GM21526 (cell line): ENCODE measurements around the gene KRTAP5-9.
"Not testable (repeated sequence)": the region's sequence is repeated elsewhere in the genome, so short reads cannot be mapped to it uniquely, and the experiment has no call there.

Source experiments
- ATAC-seq: cut with Tn5 transposase; IDR thresholded peaks from one replicate; pipeline ENCODE4 v1.9.1; 2021; ENCODE audit warnings: moderate library complexity; ENCODE audit not compliant: unreplicated experiment, low FRiP score

Gene KRTAP5-9

GRCh38 chr11:71581826-71582225 lies 33.6 kb downstream of the KRTAP5-9 start:
- no peak for ATAC-seq

GRCh38 chr11:71582309-71582895 lies 34.2 kb downstream of the KRTAP5-9 start, which contains the start of gene KRTAP5-11:
TSS of gene KRTAP5-11 (minus strand) at chr11:71582875. CDS start at chr11:71582837, 38 bp downstream.
- ATAC-seq: no peak

GRCh38 chr11:71582969-71583368 lies 34.7 kb downstream of the KRTAP5-9 start:
- ATAC-seq: not testable (repeated sequence)

GRCh38 chr11:71585673-71586072 lies 37.5 kb downstream of the KRTAP5-9 start:
- ATAC-seq: not testable (repeated sequence)

GRCh38 chr11:71588314-71588713 lies 40.1 kb downstream of the KRTAP5-9 start:
- not testable (repeated sequence) for ATAC-seq

GRCh38 chr11:71588822-71589545 lies 40.8 kb downstream of the KRTAP5-9 start:
- ATAC-seq: not testable (repeated sequence)

GRCh38 chr11:71589546-71589920 lies 41.3 kb downstream of the KRTAP5-9 start:
- not testable (repeated sequence) for ATAC-seq
